Measurements from ENCODE around the gene DPYD. TPM values are rescaled to one million over a fixed set of nuclear protein-coding genes. Genes with fewer than 3 reads are reported as not detected.

The DPYD gene
- total RNA-seq, 4 donors from 2014 or later, result 35.7 to 65.4 (median 43.7) TPM

GRCh38 chr1:97780884-97781283, 139.9 kb downstream of the DPYD start:
- no peaks in the 10 kb centered on the region for H3K27me3 ChIP-seq
- TF ChIP-seq EP300 (IDR thresholded peaks at IDR 0.05) (no peak), CTCF (IDR thresholded peaks at IDR 0.05) (no peak), POLR2A (IDR thresholded peaks at IDR 0.05) (no peak)
- H3K9me3 ChIP-seq, result no peaks in the 10 kb centered on the region
- no peak for DNase-seq (ENCODE audit: low spot score in 2 of 2)
- 86 to 89% methylated on average over 2 of the region's 2 CpGs for WGBS, 2 donors
- H3K36me3 ChIP-seq, result no peaks in the 10 kb centered on the region
- H3K4me3 ChIP-seq, result no peak overlapping the region
- peaks cover 0 to 4% (median 0%) of the 10 kb centered on the region in 4 donors for H3K4me1 ChIP-seq
- no peak overlapping the region for H3K27ac ChIP-seq

- DNase-seq (ENCODE audit: low spot score in 2 of 2), result no peak
- Histone ChIP-seq H3K9me3 (peaks cover 0 to 8% (median 0%) of the 10 kb centered on the region in 4 donors), H3K27ac (no peak overlapping the region), H3K4me1 (peaks cover 0 to 4% (median 0%) of the 10 kb centered on the region in 4 donors), H3K27me3 (no peaks in the 10 kb centered on the region), H3K4me3 (no peak overlapping the region), H3K36me3 (peaks cover 0 to 10% (median 0%) of the 10 kb centered on the region in 3 donors)
- no peak for TF ChIP-seq CTCF (IDR thresholded peaks at IDR 0.05)
- TF ChIP-seq EP300 (IDR thresholded peaks at IDR 0.05), result no peak
- TF ChIP-seq POLR2A (IDR thresholded peaks at IDR 0.05), result no peak
Observed at GRCh38 chr1:97778718-97779117, 142.1 kb downstream of the DPYD start.

GRCh38 chr1:97770376-97770775, 150.5 kb downstream of the DPYD start:
- Histone ChIP-seq H3K4me3 (no peak overlapping the region), H3K9me3 (peaks cover 0 to 15% (median 0%) of the 10 kb centered on the region in 4 donors), H3K4me1 (no peaks in the 10 kb centered on the region), H3K36me3 (peaks cover 0 to 15% (median 0%) of the 10 kb centered on the region in 3 donors), H3K27me3 (no peaks in the 10 kb centered on the region), H3K27ac (no peak overlapping the region)
- 94 to 95% methylated on average over 2 of the region's 2 CpGs for WGBS, 2 donors
- TF ChIP-seq CTCF (IDR thresholded peaks at IDR 0.05), result no peak
- TF ChIP-seq EP300 (IDR thresholded peaks at IDR 0.05), result no peak
- TF ChIP-seq POLR2A (IDR thresholded peaks at IDR 0.05), result no peak
- DNase-seq (ENCODE audit: low spot score in 2 of 2), result no peak

GRCh38 chr1:97767381-97767780, 153.5 kb downstream of the DPYD start:
- H3K27ac ChIP-seq, result no peak overlapping the region
- TF ChIP-seq POLR2A (IDR thresholded peaks at IDR 0.05) (no peak), EP300 (IDR thresholded peaks at IDR 0.05) (no peak), CTCF (IDR thresholded peaks at IDR 0.05) (no peak)
- H3K4me3 ChIP-seq, result no peak overlapping the region
- no peaks in the 10 kb centered on the region for H3K4me1 ChIP-seq
- no peak for DNase-seq (ENCODE audit: low spot score in 2 of 2)
- H3K9me3 ChIP-seq, result no peaks in the 10 kb centered on the region
- no peaks in the 10 kb centered on the region for H3K27me3 ChIP-seq
- WGBS, 2 donors, result 72 to 86% methylated on average over 4 of the region's 4 CpGs
- H3K36me3 ChIP-seq, result no peaks in the 10 kb centered on the region

GRCh38 chr1:97764991-97765390, 155.8 kb downstream of the DPYD start:
- Histone ChIP-seq H3K4me1 (no peaks in the 10 kb centered on the region), H3K27ac (no peak overlapping the region), H3K36me3 (no peaks in the 10 kb centered on the region), H3K4me3 (no peak overlapping the region), H3K9me3 (no peaks in the 10 kb centered on the region), H3K27me3 (no peaks in the 10 kb centered on the region)
- WGBS, 2 donors, result 91 to 93% methylated on average over 1 of the region's 1 CpG
- DNase-seq (ENCODE audit: low spot score in 2 of 2), result no peak
- no peak for TF ChIP-seq EP300 (IDR thresholded peaks at IDR 0.05)
- TF ChIP-seq POLR2A (IDR thresholded peaks at IDR 0.05), result no peak
- TF ChIP-seq CTCF (IDR thresholded peaks at IDR 0.05), result no peak

All from tibial nerve (tissue), 4 donors.